Esophagus squamous epithelium (tissue), 4 donors: ENCODE measurements around the gene S100A1.

ENCODE experiments used
- POLR2A ChIP-seq, 4 donors: fragments of 450-650 bp; IDR thresholded peaks; one replicate each; pipeline ENCODE4 v1.6.1; 2017; ENCODE audit warnings: antibody characterized with exemption in 4 of 4, mild to moderate bottlenecking in 4 of 4, moderate library complexity in 3 of 4
- TF ChIP-seq, protein P1 (sequence below), 6 experiments: fragments of 450-650 bp in 4 of 6; fragments of 200-600 bp in 2 of 6; sonication (generic) in 2 of 6; IDR thresholded peaks; one replicate each; pipeline ENCODE4 v1.5.1; 2016 to 2019; ENCODE audit warnings: antibody characterized with exemption in 6 of 6, mild to moderate bottlenecking in 4 of 6, moderate library complexity in 4 of 6

GRCh38 chr1:153680120-153680403, 51.8 kb downstream of the S100A1 start:
- TF ChIP-seq, protein P1, sequence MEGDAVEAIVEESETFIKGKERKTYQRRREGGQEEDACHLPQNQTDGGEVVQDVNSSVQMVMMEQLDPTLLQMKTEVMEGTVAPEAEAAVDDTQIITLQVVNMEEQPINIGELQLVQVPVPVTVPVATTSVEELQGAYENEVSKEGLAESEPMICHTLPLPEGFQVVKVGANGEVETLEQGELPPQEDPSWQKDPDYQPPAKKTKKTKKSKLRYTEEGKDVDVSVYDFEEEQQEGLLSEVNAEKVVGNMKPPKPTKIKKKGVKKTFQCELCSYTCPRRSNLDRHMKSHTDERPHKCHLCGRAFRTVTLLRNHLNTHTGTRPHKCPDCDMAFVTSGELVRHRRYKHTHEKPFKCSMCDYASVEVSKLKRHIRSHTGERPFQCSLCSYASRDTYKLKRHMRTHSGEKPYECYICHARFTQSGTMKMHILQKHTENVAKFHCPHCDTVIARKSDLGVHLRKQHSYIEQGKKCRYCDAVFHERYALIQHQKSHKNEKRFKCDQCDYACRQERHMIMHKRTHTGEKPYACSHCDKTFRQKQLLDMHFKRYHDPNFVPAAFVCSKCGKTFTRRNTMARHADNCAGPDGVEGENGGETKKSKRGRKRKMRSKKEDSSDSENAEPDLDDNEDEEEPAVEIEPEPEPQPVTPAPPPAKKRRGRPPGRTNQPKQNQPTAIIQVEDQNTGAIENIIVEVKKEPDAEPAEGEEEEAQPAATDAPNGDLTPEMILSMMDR (IDR thresholded peaks at IDR 0.05): no peak
- TF ChIP-seq POLR2A (IDR thresholded peaks at IDR 0.05): no peak
